ENCODE measurements around the gene BCL2L12. TPM values are rescaled to one million over a fixed set of nuclear protein-coding genes. Genes with fewer than 3 reads are reported as not detected.

The BCL2L12 gene
- total RNA-seq, 1 donor from 2014 or later = 31.5 TPM

DNA sequence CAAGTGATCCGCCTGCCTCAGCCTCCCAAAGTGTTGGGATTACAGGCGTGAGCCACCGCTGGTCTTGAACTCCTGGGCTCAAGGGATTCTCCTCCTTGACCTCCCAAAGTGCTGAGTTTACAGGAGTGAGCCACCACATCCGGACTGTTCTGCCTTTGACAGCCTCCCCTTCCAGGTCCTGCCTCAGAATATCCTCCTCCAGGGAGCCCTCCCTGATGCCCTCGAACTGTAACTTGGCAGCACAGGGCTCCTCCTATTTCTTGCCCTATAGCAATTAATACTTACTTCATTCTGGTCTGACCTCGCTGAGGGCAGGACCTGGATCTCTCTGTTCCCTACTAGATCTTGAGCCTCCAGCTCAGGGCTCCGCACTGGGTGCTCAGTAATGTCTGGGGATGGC is 31.1 kb downstream of the BCL2L12 start:
- Mint-ChIP-seq H3K4me3 (ENCODE audit: unreplicated experiment) (no peak overlapping the region), H3K27ac (ENCODE audit: unreplicated experiment) (no peak overlapping the region), H3K27me3 (ENCODE audit: low read depth, unreplicated experiment) (no peaks in the 10 kb centered on the region), H3K36me3 (ENCODE audit: low read depth, unreplicated experiment) (peaks cover 3% of the 10 kb centered on the region), H3K9me3 (ENCODE audit: unreplicated experiment) (no peaks in the 10 kb centered on the region), H3K4me1 (ENCODE audit: low read depth, unreplicated experiment) (no peaks in the 10 kb centered on the region)
- TF ChIP-seq, protein P1, sequence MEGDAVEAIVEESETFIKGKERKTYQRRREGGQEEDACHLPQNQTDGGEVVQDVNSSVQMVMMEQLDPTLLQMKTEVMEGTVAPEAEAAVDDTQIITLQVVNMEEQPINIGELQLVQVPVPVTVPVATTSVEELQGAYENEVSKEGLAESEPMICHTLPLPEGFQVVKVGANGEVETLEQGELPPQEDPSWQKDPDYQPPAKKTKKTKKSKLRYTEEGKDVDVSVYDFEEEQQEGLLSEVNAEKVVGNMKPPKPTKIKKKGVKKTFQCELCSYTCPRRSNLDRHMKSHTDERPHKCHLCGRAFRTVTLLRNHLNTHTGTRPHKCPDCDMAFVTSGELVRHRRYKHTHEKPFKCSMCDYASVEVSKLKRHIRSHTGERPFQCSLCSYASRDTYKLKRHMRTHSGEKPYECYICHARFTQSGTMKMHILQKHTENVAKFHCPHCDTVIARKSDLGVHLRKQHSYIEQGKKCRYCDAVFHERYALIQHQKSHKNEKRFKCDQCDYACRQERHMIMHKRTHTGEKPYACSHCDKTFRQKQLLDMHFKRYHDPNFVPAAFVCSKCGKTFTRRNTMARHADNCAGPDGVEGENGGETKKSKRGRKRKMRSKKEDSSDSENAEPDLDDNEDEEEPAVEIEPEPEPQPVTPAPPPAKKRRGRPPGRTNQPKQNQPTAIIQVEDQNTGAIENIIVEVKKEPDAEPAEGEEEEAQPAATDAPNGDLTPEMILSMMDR (IDR thresholded peaks at IDR 0.05; ENCODE audit: insufficient read depth, low read depth, low read length) = no peak
- no peak for TF ChIP-seq EZH2 (IDR thresholded peaks at IDR 0.05; ENCODE audit: insufficient read depth, low read length)
- Histone ChIP-seq H2AFZ (ENCODE audit: low read depth, low read length) (no peak overlapping the region), H3K4me2 (ENCODE audit: low read length) (no peak overlapping the region), H3K79me2 (ENCODE audit: insufficient read depth, low read length) (no peaks in the 10 kb centered on the region), H3K9ac (ENCODE audit: low read length) (no peak overlapping the region), H3K4me1 (ENCODE audit: insufficient read depth, low read length) (no peaks in the 10 kb centered on the region), H3K27ac (ENCODE audit: low read depth, low read length) (no peak overlapping the region), H3K4me3 (ENCODE audit: insufficient read depth, low read depth, low read length) (no peak overlapping the region), H3K36me3 (ENCODE audit: insufficient read depth, low read length) (no peaks in the 10 kb centered on the region), H3K9me3 (ENCODE audit: insufficient read depth, low read depth, low read length) (no peaks in the 10 kb centered on the region), H4K20me1 (ENCODE audit: insufficient read depth, low read length) (no peaks in the 10 kb centered on the region), H3K27me3 (ENCODE audit: insufficient read depth, low read length) (no peaks in the 10 kb centered on the region)
- FAIRE-seq (no peak), DNase-seq (ENCODE audit: low read depth) (no peak)

DNA sequence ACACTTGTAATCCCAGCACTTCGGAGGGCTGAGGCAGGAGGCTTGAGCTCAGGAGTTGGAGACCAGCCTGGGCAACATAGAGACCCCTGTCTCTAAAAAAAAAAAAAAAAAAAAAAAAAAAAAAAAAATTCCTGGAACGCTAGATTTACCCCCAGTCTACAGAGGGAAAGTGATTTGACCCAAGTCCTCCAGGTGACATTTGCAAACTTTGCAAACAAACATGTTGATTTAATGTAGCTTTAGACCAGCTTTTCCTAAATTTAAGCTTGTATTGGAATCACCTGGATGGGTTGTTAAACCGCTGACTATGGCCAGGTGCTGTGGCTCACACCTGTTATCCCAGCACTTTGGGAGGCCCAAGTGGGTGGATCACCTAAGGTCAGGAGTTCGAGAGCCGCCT is 33.6 kb downstream of the BCL2L12 start:
- H3K27ac Mint-ChIP-seq (ENCODE audit: unreplicated experiment) = no peak overlapping the region
- peaks cover 3% of the 10 kb centered on the region for H3K36me3 Mint-ChIP-seq (ENCODE audit: low read depth, unreplicated experiment)

DNA sequence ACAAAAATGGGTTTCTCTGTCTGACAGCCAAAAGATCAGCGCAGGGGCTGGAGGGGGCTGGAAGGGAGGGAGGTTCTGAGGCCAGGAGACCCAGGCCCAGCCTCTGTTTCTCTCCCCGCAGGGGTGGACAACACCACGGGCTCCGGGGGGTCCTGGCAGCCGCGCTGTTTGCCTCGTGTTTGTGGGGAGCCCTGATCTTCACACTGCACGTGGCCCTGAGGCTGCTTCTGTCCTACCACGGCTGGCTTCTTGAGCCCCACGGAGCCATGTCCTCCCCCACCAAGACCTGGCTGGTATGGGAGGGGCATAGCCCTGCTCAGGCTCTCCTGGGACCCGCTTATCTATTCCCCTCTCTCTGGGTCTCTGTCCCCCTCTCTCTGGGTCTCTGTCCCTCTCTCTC is 34.8 kb downstream of the BCL2L12 start:
- Mint-ChIP-seq H3K4me3 (ENCODE audit: unreplicated experiment) (no peak overlapping the region), H3K36me3 (ENCODE audit: low read depth, unreplicated experiment) (peaks cover 3% of the 10 kb centered on the region), H3K4me1 (ENCODE audit: low read depth, unreplicated experiment) (no peaks in the 10 kb centered on the region), H3K9me3 (ENCODE audit: unreplicated experiment) (no peaks in the 10 kb centered on the region), H3K27me3 (ENCODE audit: low read depth, unreplicated experiment) (no peaks in the 10 kb centered on the region), H3K27ac (ENCODE audit: unreplicated experiment) (no peak overlapping the region)
- FAIRE-seq (no peak), DNase-seq (ENCODE audit: low read depth) (no peak)
- H3K79me2 ChIP-seq (ENCODE audit: insufficient read depth, low read length) = no peaks in the 10 kb centered on the region
- no peaks in the 10 kb centered on the region for H3K36me3 ChIP-seq (ENCODE audit: insufficient read depth, low read length)
- H3K4me2 ChIP-seq (ENCODE audit: low read length) = no peak overlapping the region
- no peaks in the 10 kb centered on the region for H3K9me3 ChIP-seq (ENCODE audit: insufficient read depth, low read depth, low read length)
- H3K4me1 ChIP-seq (ENCODE audit: insufficient read depth, low read length) = no peaks in the 10 kb centered on the region
- H4K20me1 ChIP-seq (ENCODE audit: insufficient read depth, low read length) = no peaks in the 10 kb centered on the region
- TF ChIP-seq, protein P1 (IDR thresholded peaks at IDR 0.05; ENCODE audit: insufficient read depth, low read depth, low read length) = no peak
- no peak for TF ChIP-seq EZH2 (IDR thresholded peaks at IDR 0.05; ENCODE audit: insufficient read depth, low read length)
- H2AFZ ChIP-seq (ENCODE audit: low read depth, low read length) = no peak overlapping the region
- H3K27me3 ChIP-seq (ENCODE audit: insufficient read depth, low read length) = no peaks in the 10 kb centered on the region
- H3K9ac ChIP-seq (ENCODE audit: low read length) = no peak overlapping the region
- H3K4me3 ChIP-seq (ENCODE audit: insufficient read depth, low read depth, low read length) = no peak overlapping the region
- no peak overlapping the region for H3K27ac ChIP-seq (ENCODE audit: low read depth, low read length)

More for the DNA sequence above, 33.6 kb downstream of the BCL2L12 start:
- Mint-ChIP-seq H3K27me3 (ENCODE audit: low read depth, unreplicated experiment) (no peaks in the 10 kb centered on the region), H3K4me3 (ENCODE audit: unreplicated experiment) (no peak overlapping the region), H3K9me3 (ENCODE audit: unreplicated experiment) (no peaks in the 10 kb centered on the region), H3K4me1 (ENCODE audit: low read depth, unreplicated experiment) (no peaks in the 10 kb centered on the region)
- Histone ChIP-seq H3K4me1 (ENCODE audit: insufficient read depth, low read length) (no peaks in the 10 kb centered on the region), H3K36me3 (ENCODE audit: insufficient read depth, low read length) (no peaks in the 10 kb centered on the region), H3K9ac (ENCODE audit: low read length) (no peak overlapping the region), H3K4me3 (ENCODE audit: insufficient read depth, low read depth, low read length) (no peak overlapping the region), H4K20me1 (ENCODE audit: insufficient read depth, low read length) (no peaks in the 10 kb centered on the region), H2AFZ (ENCODE audit: low read depth, low read length) (no peak overlapping the region), H3K4me2 (ENCODE audit: low read length) (no peak overlapping the region), H3K9me3 (ENCODE audit: insufficient read depth, low read depth, low read length) (no peaks in the 10 kb centered on the region), H3K79me2 (ENCODE audit: insufficient read depth, low read length) (no peaks in the 10 kb centered on the region), H3K27me3 (ENCODE audit: insufficient read depth, low read length) (no peaks in the 10 kb centered on the region), H3K27ac (ENCODE audit: low read depth, low read length) (no peak overlapping the region)
- no peak for TF ChIP-seq EZH2 (IDR thresholded peaks at IDR 0.05; ENCODE audit: insufficient read depth, low read length)
- TF ChIP-seq, protein P1 (IDR thresholded peaks at IDR 0.05; ENCODE audit: insufficient read depth, low read depth, low read length) = no peak
- FAIRE-seq (no peak), DNase-seq (ENCODE audit: low read depth) (no peak)
